ENCODE data around the gene PSPH. TPM values are rescaled to one million over a fixed set of nuclear protein-coding genes. Genes with fewer than 3 reads are reported as not detected.

The PSPH gene
- total RNA-seq, 1 experiment from 2014 or later, result 52.1 TPM

GRCh38 chr7:55996856-55997500 is 54.3 kb downstream of the PSPH start:
- Histone ChIP-seq H3K4me2 (ENCODE audit: insufficient read depth, insufficient read length, low read length) (no peak overlapping the region), H3K14ac (ENCODE audit: insufficient read depth, low read length) (no peak overlapping the region), H2AFZ (ENCODE audit: low read length) (no peak overlapping the region), H3K4me1 (ENCODE audit: insufficient read depth, low read length) (no peaks in the 10 kb centered on the region), H2BK15ac (ENCODE audit: low read depth, low read length) (no peak overlapping the region), H3K27ac (ENCODE audit: insufficient read length, low read depth, low read length) (no peak overlapping the region), H3K18ac (ENCODE audit: insufficient read length, low read depth, low read length) (no peak overlapping the region), H3K9ac (ENCODE audit: extremely low read depth, insufficient read length, low read length) (no peak overlapping the region), H3K9me3 (ENCODE audit: control insufficient read depth, low read depth, low read length) (no peaks in the 10 kb centered on the region), H3K23me2 (ENCODE audit: insufficient read length, low read depth, low read length, poor library complexity, severe bottlenecking) (no peaks in the 10 kb centered on the region), H3T11ph (ENCODE audit: low read length) (no peak overlapping the region), H2BK20ac (ENCODE audit: low read depth, low read length, poor library complexity, severe bottlenecking) (no peak overlapping the region), H3K79me2 (ENCODE audit: insufficient read depth, low read length) (no peaks in the 10 kb centered on the region), H2BK120ac (ENCODE audit: low read depth, low read length, poor library complexity, severe bottlenecking) (no peak overlapping the region), H4K20me1 (ENCODE audit: control insufficient read depth, insufficient read depth, insufficient read length) (no peaks in the 10 kb centered on the region), H3K23ac (ENCODE audit: insufficient read length, low read depth, low read length) (no peak overlapping the region), H3K27me3 (ENCODE audit: insufficient read depth, low read length) (no peaks in the 10 kb centered on the region), H3K4ac (ENCODE audit: low read depth, low read length) (no peak overlapping the region), H2BK5ac (ENCODE audit: insufficient read length, low read length) (no peak overlapping the region), H4K5ac (ENCODE audit: insufficient read length, low read depth, low read length) (no peak overlapping the region), H3K56ac (ENCODE audit: insufficient read length, low read depth, low read length) (no peak overlapping the region), H4K8ac (replicated peaks; ENCODE audit: insufficient read length, low read depth, low read length) (no peak overlapping the region), H2AK5ac (ENCODE audit: insufficient read length, low read length) (no peak overlapping the region), H4K91ac (ENCODE audit: insufficient read length, low read depth, low read length) (no peak overlapping the region), H2BK12ac (ENCODE audit: insufficient read length, low read depth, low read length) (no peak overlapping the region), H3K79me1 (ENCODE audit: insufficient read depth, low read depth, low read length, poor library complexity, severe bottlenecking) (no peaks in the 10 kb centered on the region)
- DNase-seq, result no peak
- H3K9me3 Mint-ChIP-seq, result no peaks in the 10 kb centered on the region
- H3K27me3 Mint-ChIP-seq (ENCODE audit: low read depth), result no peaks in the 10 kb centered on the region
- no peaks in the 10 kb centered on the region for H3K4me1 Mint-ChIP-seq
- H3K27ac Mint-ChIP-seq, result no peak overlapping the region
- WGBS (ENCODE audit: extremely low coverage, insufficient read length, low lambda C conversion rate), result no CpG with 5 or more reads among the region's 8 CpGs
- no peak for TF ChIP-seq CTCF (conservative IDR thresholded peaks at IDR 0.05)
- H3K4me3 Mint-ChIP-seq, result no peak overlapping the region
- peaks cover 13 to 45% (median 41%) of the 10 kb centered on the region in 3 experiments; a peak in 6 of 7 replicates for H3K36me3 Mint-ChIP-seq (ENCODE audit: insufficient read depth in 1 of 3, low read depth in 3 of 3)
